ENCODE data around the gene MYT1. TPM values are rescaled to one million over a fixed set of nuclear protein-coding genes. Genes with fewer than 3 reads are reported as not detected.
A peak's percentile ranks its signal among the peaks of the same experiment; 100 is the strongest.

Gene MYT1
- polyA plus RNA-seq, 1 experiment, result not detected

GRCh38 chr20:64253443-64253842 lies 89.2 kb downstream of the MYT1 start:
- peaks cover 2% of the 10 kb centered on the region; the same call in 1 of the 2 replicates for H3K27me3 ChIP-seq (ENCODE audit: control insufficient read depth, insufficient read depth, low read length)
- no peak for DNase-seq (ENCODE audit: low read depth)
- POLR2A ChIA-PET, result no interaction called here
- CTCF ChIA-PET, result interaction anchor here (1.0 kb wide), 1 partner anchor 32 kb away, joined by 3 read pairs; no protein-coding TSS in a partner anchor
- H3K4me3 ChIP-seq (ENCODE audit: low read depth, low read length), result no peak overlapping the region
- no peak for TF ChIP-seq CTCF (IDR thresholded peaks at IDR 0.05; ENCODE audit: insufficient read depth, low read depth, low read length)
- no peaks in the 10 kb centered on the region for H3K36me3 ChIP-seq (ENCODE audit: control insufficient read depth, insufficient read depth, low read length)

GRCh38 chr20:64254156-64254555 lies 89.9 kb downstream of the MYT1 start:
- no peak for DNase-seq (ENCODE audit: low read depth)
- ChIA-PET CTCF (no interaction called here), POLR2A (interaction anchor here (0.6 kb wide), 1 partner anchor 41 kb away, joined by 4 read pairs; no protein-coding TSS in a partner anchor)
- no peak for TF ChIP-seq CTCF (IDR thresholded peaks at IDR 0.05; ENCODE audit: insufficient read depth, low read depth, low read length)
- Histone ChIP-seq H3K36me3 (ENCODE audit: control insufficient read depth, insufficient read depth, low read length) (no peaks in the 10 kb centered on the region), H3K4me3 (ENCODE audit: low read depth, low read length) (no peak overlapping the region), H3K27me3 (ENCODE audit: control insufficient read depth, insufficient read depth, low read length) (peaks cover 1% of the 10 kb centered on the region; the same call in 1 of the 2 replicates)

GRCh38 chr20:64254571-64255360 lies 90.5 kb downstream of the MYT1 start:
- no peak for DNase-seq (ENCODE audit: low read depth)
- Histone ChIP-seq H3K36me3 (ENCODE audit: control insufficient read depth, insufficient read depth, low read length) (no peaks in the 10 kb centered on the region), H3K4me3 (ENCODE audit: low read depth, low read length) (peak overlapping the region; percentile 85), H3K27me3 (ENCODE audit: control insufficient read depth, insufficient read depth, low read length) (peaks cover under 1% of the 10 kb centered on the region; the same call in 1 of the 2 replicates)
- CTCF ChIA-PET, result no interaction called here
- POLR2A ChIA-PET, result interaction anchor here (0.6 kb wide), 1 partner anchor 42 kb away, joined by 4 read pairs; no protein-coding TSS in a partner anchor
- no peak for TF ChIP-seq CTCF (IDR thresholded peaks at IDR 0.05; ENCODE audit: insufficient read depth, low read depth, low read length)

- ChIA-PET POLR2A (no interaction called here), CTCF (interaction anchor here (0.6 to 0.9 kb wide), 2 partner anchors 136 to 216 kb away, joined by 3 read pairs; no protein-coding TSS in a partner anchor)
- TF ChIP-seq CTCF (IDR thresholded peaks at IDR 0.05; ENCODE audit: insufficient read depth, low read depth, low read length), result no peak
- Histone ChIP-seq H3K4me3 (ENCODE audit: low read depth, low read length) (peak within 1 kb of the TSS; percentile 85), H3K27me3 (ENCODE audit: control insufficient read depth, insufficient read depth, low read length) (no peaks in the 10 kb centered on the region), H3K36me3 (ENCODE audit: control insufficient read depth, insufficient read depth, low read length) (no peaks in the 10 kb centered on the region)
- no peak for DNase-seq (ENCODE audit: low read depth)
Observed at GRCh38 chr20:64255361-64256281, 91.4 kb downstream of the MYT1 start, which contains the start of gene PCMTD2. Gene PCMTD2, plus strand, starts transcription at chr20:64255748. Its CDS starts 4,218 bp downstream, at chr20:64259966.
